Raji (cell line): Measurements from ENCODE around the gene LAMC3.

Experiments
- POLR2A ChIP-seq: IDR thresholded peaks from 2 replicates; pipeline ENCODE4 v1.6.1; 2011; ENCODE audit warnings: low read depth, low read length, control low read depth; ENCODE audit not compliant: insufficient read depth

The LAMC3 gene

DNA sequence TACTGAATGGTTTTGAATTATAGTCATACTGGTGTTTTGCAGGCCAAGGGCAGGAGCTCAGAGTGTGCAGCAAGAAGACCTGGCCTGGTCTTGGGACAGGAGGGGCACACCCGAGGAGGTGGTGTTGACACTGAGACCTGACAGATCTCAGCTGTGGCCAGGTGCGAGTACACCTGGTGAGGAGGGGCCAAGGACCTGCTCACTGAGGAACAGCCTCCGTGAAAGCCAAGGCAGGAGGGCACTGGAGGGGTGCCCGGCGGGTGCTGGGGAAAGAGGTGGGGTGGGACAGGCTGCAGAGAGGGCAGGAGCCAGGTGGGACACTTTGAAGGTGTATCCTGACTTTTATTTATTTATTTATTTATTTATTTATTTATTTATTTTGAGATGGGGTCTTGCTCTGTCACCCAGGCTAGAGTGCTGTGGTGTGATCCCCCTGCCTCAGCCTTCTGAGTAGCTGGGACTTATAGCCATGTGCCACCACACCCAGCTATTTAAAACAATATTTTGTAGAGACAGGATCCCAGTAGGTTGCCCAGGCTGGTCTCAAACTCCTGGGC lies 23.3 kb upstream of the LAMC3 start:
- TF ChIP-seq POLR2A: no peak

DNA sequence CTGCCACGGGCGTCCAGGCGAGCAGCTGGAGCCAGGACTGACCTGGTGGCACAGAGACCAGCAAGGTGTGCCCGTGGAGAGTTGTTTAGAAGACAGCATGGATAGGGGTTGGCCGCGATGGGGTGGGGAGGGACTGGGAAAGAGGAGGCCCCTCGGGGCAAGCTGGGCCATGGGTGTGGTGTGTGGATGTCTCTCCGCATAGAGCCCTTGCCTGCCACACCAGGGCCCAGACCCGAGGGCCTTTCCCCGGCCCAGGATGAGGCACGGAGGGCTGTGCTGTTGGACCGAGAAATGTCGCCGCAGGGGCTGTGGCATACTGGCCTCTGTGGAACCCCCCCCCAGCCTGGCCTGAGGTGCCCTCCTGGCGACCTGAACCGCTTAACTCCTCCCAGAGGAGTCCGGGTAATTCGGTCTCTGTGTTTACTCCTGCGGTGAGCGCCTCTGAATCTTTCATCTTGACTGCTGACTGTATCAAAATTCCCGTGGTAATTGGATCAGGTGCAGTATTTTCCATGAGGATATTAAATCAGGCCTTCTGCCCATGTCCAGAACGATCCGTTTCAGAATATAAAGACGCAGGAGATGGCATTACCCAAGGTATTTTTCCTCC lies 22.5 kb upstream of the LAMC3 start:
- no peak for TF ChIP-seq POLR2A

DNA sequence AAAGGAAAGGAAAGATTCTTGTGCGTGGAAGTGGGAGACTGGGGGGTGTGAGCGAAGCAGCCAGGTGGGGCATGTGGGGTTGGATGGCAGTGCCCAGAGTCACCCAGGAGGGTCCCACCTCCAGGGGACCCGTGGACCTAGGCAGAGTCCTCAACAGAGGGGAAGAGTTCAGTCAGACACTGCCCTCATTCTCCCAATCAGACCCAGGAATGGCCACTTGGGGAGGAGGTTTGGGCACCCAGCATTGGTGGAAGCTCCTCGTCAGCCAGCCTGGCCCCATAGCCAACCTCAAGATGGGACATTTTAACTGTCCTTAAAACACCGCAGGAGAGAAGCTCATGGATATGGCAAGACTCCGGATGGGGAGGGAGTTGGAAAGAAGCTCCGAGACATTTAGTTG lies 21.9 kb upstream of the LAMC3 start:
- TF ChIP-seq POLR2A: no peak

DNA sequence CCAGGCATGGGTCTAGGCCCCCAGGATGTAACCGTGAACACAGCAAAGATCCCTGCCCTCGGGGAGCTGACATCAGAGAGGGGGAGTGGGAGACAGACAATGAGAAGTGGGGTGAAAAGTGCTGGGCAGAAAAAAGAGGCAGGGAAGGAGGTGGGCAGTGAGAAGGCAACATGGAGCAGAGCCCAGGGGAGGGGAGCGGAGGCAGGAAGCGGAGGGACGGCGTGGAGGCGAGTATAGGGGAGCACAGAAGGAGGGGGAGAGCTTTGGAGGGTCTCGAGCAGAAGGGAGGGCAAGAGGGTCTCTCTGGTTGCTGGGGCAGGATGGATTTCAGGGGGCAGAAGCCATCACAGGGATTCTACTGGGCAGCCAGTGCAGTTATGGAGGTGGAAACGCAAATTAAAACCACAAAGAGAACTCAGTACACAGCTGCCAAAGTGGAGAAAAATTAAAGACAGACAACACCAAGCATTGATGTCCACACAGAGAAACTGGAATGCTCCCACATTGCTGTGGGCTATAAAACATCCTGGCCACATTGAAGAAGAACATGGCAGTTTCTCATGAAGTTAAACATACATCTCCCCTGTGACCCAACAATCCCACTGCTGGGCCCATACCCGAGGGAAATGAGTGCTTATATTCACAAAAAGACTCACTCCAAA lies 21.1 kb upstream of the LAMC3 start:
- TF ChIP-seq POLR2A: no peak

DNA sequence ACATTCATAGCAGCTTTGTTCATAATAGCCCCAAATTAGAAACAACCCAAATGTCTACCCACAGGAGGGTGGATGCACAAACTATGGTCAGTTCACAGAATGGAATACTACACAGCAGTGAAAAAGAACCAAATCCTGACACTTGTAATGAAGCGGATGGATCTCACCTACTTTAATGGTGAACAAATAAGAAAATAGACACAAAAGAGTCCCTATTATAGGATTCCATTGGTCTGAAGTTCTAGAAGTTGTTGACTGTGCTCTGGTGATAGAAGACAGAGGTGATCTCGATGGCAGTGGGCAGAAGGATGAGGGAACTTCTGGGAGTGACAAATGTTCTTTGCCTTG lies 20.6 kb upstream of the LAMC3 start:
- TF ChIP-seq POLR2A: no peak

DNA sequence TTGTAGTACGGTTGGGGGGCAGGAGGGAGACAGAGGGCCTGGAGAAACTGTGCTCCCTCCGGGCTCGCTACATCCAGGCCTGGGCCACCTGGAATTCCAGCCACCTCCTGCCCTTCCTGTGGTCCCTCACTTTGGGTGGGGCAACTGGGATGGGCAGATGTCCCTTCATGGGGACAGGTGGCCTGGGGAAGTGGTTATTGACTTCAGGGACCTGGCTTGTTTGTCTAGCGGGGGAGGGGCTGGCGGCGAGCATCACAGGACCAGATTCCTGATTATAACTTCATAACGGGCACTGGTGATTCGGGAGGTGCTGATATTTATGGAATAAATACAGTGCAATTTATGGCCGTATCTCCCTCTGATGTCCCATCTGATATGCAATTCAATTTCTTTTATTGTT lies 20.1 kb upstream of the LAMC3 start:
- TF ChIP-seq POLR2A: no peak

DNA sequence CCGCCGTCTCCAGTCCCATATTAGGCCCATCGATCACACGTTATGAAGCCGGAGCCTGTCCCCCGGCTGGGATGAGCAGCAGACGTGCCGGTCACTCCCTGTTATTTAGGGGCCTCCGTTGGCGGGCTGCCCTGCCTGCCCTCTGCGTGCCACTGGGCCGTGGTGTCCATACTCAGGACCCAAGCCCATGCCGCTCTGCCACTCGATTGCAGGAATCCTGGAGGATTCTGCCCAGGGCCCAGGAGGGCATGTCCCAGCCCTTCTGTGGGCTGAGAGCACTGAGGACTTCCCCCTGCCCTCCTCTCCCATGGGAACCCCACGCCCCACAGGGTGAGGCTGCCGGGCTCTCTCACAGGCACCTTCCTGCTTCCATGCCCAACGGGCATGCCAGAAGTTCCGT lies 19.6 kb upstream of the LAMC3 start:
- TF ChIP-seq POLR2A: no peak

DNA sequence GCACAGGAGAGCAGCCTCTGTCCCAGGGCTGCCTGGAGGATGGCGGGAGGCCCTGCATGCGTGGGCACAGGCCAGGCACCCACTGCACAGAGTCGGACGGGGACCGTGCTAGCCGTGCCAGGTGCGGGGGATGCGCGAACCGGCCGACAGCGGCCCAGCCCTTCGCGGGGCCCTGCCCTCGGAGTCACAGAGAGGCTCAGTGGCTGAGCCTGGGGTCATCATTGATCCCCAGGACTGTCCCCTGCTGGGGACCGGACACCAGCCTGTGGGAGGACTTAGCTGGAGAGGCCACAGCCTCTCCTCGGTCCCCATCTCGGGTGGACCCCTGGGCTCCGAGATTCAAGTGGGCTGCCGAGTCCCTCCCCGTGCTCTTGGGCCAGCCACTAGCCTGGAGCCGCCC lies 19.1 kb upstream of the LAMC3 start:
- TF ChIP-seq POLR2A: no peak

DNA sequence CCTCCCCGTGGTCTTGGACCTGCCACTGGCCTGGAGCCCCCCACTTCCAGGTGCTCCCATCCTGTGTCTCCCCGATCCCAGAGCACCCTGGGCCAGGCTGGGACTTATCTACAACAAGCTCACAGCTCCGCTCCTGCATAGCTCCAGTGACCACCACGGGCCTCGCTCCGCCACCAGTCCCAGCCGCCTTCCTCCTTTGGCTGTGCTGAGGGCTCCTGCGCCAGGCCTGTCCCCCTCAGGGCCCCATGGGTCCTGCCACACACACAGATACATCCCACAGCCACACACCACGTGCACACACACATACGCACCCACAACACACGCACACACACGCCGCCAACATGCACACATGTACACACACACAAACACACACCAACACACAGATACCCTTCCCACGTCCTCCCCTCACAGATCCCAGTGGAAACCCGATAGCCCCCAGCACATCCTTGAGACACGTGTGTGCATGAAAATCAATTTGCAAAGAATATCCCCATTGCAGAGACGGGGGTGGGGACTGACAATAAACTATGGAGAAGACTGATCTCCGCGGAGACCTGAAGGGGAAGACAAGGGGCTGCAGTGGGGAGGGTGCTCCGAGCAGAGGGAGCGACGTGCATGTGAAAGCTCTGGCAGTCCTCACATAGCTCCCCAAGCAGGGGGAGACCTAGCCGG lies 18.5 kb upstream of the LAMC3 start:
- no peak for TF ChIP-seq POLR2A

DNA sequence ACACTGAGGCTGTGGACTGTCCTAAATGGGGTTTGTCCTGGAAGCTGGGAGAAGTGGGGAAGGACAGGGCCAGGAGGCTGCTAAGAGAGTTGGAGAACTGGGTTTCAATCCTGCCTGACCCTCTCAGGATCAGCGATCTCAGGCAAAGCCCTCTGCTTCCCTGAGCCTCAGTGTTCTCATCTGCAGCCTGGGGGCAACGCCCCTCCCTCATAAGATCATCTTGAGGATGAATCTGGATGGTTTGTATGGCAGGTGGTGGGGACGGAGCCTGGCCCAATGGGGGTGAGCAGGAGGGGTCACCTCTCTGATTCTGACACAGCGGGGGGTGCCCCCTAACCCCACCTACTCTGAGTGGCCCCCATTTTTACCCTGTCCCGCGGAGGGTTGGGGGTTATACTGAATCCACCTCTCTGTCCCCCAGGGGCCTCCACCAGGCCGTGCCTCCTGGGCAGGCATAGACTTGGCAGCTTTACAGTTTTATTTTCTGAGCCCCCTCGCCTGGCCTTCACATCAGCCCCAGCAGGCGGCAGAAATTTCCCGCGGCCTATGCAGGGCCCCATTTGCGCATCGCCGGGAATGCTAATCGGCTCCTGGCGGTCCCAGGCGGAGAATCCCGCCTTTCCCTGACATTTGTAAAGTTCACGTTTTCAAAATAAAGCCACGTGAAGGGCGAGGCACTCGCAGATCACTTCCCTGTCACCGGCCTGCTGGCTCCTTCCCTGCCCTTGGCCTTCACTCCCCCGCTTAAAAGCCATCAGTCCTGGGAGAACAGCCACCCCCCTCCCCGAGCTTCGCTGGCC lies 17.8 kb upstream of the LAMC3 start:
- TF ChIP-seq POLR2A: no peak

DNA sequence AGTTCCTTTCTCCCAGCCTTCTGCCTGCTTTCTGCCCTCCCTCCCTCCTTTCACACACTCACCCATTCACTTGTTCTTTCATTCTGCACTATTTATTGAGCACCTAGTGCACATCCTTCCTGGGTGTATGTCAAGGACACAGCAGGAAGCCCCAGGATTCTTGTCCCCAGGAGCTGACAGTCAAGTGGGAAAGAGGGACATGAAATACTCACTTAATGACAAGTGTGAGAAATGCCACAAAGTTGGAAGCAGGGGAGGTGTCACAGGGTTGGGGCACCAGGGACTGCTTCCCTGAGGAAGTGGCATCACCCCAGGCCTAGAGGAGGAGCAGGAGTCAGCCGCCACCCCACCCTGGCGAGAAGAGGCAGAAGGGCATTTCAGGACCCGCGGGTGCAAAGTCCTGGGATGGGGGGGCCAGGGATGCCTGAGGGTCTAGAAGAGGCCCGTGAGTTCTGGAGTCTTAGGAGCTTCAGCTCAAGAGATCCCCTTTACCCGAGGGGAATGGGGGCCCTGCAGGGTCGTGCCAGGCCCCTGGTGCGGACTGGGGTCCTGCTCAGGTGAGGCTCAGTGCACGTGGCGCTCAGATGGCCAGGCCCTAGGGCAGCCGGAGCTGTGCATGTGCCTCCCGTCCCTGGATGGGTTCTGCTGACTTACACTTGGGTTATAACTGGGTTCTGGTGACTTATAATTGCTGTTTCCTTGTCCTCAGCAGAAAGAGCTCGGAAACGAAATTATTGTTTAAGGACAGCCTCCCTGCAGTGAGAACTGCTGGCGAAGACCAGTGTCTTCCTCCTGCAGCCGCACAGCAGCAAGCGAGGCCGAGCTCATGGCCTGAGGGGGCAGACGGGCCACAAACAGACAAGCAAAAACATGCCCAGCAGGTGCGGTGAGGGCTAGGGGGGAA lies 16.9 kb upstream of the LAMC3 start:
- TF ChIP-seq POLR2A: no peak

DNA sequence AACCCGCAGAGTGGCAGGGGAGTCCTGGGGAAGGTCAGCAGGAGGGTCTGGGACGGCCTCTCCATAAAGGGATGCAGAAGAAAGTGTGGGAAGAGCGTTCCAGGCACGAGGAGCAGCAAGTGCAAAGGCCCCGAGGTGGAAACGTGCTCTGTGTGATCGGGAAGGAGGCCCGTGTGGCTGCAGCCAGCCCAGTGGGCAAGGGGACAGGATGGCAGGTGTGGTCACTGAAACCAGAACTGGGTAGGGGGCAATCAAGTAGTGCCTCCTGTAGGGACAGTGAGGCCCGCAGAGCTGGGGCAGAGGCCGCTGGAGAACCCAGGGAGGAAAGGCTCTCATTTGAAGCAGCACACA lies 16.3 kb upstream of the LAMC3 start:
- TF ChIP-seq POLR2A: no peak

DNA sequence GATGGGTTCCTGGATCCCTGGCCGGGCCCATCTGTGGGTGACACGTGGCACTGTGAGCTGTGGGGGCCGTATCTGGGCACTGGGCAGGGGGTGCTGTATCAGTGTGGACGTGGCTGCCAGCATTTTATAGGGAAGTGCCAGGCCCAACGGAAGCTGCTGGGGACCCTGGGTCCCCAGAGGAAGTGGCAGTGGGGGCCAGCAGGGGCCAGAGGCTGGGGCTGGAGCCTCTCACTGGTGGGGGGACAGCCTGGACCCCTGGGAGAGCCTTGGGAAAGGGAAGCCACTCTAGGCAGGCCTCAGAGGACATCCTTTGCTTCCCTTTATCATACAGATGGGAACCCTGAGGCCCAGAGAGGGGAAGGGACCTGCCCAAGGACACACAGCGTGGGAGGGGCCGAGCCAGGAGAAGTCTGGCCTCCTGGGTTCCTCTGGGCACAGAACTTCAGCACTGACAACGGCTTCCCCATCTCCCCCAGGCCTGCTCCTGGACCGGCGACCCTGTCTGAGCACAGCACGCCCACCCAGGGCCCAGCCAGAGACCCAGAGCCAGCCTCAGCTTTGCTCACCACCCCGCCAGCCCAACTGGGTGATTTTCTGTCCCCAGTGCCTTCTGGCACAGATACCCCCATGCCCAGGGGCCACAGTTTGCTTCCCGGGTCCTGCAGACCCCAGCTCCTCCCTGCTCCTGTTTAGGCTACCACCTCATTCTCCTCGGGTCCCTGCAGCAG lies 15.5 kb upstream of the LAMC3 start:
- no peak for TF ChIP-seq POLR2A

DNA sequence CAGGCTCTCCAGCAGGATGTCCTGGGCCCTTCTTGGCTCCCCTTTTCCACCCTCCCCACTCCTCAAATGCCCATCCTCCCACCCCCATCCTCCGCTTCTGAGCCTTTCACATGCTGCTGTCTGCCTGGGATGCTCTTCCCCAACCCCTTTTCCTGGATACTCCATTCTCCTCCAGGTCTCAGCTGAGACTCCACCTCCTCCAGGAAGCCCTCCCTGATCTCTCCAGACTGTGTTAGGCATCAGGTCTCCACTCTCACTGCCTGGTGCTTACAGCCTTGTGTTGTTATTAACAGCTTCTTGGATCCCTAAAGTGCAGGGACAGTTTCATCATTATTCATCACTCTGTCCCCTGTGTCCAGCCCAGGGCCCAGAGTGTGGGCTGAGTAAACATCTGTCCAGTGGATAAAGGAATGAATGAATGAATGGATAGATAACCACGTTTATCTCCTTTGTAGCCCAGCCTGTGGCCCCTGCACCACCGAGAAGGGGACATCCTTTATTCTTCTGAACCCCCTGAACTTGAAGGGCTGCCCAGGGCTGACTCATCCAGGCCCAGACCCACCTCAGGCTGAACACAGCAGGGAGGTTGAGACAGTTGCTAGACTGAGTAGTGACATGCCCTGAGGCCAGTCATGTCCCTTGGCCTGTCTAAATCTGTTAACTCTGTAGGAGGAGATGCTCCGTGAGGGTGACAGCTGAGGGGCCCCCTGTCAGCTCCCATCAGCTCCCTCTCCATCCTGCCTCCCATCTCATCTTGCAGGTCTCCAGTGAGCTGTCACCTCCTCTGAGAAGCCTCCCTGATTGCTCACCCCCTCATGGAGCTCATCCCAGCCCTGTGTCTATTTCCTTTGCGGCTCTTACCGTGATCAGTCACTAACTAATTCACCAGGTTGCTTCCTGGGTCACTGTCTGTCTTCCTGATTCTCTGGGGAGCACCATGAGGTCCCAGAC lies 14.6 kb upstream of the LAMC3 start:
- no peak for TF ChIP-seq POLR2A
